GM18858 (cell line): Measurements from ENCODE around the gene PLCZ1.
"Not testable (repeated sequence)": the region's sequence is repeated elsewhere in the genome, so short reads cannot be mapped to it uniquely, and the experiment has no call there.

Experiments used
- ATAC-seq: cut with Tn5 transposase; IDR thresholded peaks from one replicate; pipeline ENCODE4 v1.9.1; 2021; ENCODE audit not compliant: unreplicated experiment

PLCZ1 gene

DNA sequence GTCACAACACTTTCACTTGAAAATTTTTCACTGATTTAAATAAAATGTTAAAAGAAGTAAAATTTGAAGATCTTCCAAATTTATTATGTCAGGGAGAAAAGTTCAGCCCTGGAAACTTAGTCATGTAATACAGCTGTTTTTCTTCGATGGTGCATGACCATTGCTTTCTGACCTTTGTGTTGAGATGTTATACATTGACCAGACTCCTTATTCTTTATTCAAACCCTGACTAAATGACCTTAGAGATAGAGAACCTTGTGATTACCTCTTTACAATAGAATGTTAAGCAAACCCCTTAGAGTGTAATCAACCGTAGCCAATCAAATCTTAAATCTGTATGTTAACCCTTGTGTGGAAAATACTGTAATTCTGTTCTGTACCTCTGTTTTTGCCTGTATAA is 34.5 kb downstream of the PLCZ1 start:
- no peak for ATAC-seq

DNA sequence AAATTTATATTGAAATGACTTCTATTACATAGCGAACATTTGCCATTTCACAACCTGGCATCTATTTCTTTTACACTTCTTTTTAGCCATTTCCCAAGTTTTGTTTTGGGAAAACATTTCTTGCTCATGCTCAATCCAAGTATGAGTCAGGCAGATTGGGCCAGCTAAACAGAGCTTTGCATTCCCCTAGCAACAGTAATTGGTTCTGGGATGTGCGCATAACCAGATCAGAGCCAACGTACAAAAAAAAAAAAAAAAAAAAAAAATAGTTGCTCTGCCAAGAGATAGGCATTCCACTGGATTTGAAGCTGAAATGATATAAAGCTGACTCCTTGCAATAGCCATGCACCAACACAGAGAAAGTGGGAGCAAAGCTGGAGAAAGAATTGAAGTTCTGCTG is 37.5 kb downstream of the PLCZ1 start:
- ATAC-seq: no peak

DNA sequence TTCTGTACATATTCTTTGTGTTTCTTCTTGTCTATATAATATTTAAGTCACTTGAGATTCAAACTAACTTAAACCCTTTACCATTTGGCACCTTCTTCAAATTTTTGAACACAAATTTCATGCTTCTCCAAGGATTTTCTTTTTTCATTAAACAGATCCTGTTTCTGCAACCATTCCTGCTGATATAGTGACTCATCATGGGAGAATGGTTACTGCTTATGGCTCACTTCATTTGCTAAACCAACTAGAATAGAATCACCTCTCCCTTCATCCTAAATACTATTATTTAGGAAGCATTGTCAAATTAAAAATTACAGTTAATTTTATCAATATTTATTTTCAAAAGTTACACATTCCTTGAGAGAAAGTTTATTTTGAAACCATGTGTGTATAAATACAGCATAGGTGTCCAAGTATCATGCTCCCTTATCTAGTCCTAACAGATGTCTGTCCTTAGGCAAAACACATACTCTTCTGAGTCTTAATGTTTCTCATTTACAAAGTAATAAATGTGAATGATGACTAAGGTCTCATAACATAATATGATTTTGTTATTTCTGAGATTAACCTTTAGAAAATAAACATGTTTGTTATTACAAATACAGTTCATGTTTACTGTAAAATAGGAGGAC is 40.7 kb downstream of the PLCZ1 start:
- ATAC-seq: no peak

DNA sequence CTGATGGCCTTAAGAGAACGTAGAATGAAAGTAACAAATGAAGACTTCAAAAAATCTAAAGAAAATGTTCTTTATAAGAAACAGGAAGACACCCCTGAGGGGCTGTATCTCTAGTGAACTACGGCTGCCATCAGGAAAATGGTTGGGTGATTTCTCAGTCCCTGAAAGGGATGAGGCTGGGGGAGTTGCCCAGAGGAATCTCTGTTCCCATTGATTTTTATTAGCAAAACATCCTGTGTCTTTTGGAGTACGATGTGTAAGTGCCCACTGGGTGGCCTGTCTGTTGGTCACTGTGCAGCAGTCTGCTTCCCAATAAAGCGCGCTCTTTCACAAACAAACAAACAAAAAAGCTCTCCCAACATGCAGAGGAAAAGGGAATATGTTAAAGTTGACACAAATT is 43.8 kb downstream of the PLCZ1 start:
- ATAC-seq: not testable (repeated sequence)

DNA sequence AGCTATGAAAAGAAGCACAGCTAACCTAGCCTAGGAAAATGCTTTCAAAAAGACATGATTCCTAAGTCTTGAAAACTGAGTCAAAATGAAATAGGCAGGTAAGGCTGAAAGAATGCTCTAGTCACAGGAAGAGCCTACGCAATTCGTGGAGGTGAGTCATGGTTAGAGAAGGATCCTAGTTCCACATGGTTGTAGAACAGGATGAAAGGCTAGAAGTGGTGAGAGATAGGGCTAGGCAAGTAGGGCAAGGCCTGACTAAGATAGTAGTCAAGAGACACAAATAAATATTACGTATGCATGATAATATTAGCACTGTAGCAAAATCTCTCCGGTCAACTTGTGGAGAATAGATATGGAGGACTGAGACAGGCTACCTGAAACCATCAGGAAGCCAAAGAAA is 47.2 kb downstream of the PLCZ1 start:
- ATAC-seq: no peak

DNA sequence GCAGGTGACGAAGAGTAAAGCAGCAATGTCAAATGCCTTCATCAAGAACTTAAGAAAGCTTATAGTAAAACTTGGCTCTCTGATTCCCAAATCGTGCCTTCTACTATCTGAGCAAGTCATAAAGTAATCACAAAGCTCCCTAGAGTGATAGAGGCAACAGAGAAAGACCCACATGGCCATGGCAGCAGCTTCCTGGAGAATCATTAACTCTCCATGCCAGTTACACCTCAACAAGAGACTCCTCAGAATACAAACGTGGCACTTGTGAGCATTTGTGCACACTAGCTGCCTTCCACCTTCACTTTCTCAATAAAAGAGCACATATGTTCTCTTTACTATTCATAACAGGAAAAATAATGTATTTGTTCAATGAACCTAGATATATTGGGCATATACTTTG is 48.0 kb downstream of the PLCZ1 start:
- ATAC-seq: no peak

DNA sequence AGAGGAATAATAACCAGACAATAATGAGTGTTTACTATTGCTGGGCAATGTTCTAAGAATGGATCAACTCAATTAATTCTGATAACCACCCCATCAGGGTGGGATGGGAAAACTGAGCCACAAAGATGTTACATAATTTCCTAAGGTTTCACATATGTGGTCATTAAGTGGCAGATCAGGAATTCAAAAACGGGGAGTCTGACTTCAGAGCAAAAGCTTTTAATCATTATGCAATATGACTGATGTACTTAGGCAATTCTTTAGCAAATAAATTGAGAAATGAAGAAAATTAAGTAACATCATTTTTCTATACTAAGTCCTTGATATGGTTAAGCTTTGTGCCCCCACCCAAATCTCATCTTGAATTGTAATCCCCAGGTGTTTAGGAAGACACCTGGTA is 53.4 kb downstream of the PLCZ1 start:
- ATAC-seq: no peak

DNA sequence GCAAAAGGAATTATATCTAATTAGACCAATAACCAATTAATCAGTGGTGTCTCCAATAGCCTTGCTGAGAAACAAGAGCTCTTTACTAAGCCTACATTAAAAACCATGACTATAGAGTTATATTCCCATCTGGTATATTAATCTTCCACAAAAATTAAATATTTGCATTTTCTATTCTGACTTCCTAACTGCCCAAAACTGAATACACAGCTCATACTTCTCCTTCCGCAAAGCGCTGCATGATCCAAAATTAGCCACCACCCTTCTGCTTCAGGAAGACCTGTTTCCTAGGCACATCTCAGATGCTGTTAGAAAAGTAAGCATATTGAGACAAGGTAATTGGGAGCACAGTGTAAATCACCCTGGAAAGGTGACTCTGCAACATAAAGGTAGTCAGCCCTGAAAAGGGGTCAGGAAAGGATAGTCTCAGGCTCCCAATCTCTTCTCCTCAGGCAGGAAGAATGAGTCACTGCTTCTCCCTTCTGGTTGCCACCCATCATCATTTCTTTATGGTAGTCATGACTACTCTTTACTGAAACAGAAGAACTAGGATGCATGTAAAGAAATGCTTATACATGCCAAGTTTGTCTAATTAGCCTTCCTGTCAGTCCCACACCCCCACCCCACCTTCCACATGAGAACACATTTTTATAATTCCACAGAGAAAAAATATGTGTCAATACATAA is 54.3 kb downstream of the PLCZ1 start:
- no peak for ATAC-seq

DNA sequence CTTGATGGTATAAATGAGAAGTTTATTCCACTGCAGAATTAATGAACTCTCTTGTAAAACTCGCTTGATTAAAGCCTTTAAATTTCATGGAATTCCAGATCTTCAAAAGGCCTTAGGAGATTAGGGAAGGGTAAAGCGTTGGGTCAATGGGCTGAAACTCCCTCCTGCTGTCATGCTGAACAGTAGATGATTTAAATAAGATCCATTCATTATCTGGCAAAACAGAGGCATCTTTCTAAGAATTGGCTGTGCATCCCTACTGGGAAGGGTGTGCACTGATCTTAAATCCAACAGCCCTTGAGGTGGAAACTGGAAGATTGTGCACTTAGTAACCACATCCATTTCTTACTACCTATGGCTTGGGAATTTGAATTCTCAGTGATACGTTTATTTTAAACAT is 56.0 kb downstream of the PLCZ1 start:
- no peak for ATAC-seq

DNA sequence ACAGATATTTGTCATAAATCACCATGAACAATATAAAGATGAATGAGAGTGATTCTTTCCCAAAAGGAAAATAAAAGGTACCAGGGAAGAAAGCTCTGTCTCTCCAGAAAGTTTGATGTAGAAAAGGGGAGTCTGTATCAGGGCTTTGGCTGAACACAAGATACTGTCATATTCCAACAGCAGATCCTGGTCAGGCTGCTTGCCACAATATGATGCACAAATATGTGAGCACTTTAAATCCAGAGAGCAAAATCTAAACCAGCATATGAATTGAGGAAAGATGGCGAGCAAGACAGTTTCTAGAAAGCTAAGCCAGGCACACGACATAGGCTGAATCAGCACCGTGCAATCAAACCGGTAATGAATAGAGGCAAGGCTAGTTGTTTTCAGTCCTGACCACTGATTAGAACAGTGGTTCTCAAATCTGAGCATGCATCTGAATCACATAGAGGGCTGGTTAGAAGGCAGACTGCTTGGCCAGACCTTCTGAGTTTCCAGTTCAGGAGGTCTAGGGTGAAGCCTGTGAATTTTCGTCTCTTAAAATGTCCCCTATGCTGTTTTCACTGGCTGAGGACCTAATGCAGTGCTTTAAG is 60.7 kb downstream of the PLCZ1 start:
- no peak for ATAC-seq

DNA sequence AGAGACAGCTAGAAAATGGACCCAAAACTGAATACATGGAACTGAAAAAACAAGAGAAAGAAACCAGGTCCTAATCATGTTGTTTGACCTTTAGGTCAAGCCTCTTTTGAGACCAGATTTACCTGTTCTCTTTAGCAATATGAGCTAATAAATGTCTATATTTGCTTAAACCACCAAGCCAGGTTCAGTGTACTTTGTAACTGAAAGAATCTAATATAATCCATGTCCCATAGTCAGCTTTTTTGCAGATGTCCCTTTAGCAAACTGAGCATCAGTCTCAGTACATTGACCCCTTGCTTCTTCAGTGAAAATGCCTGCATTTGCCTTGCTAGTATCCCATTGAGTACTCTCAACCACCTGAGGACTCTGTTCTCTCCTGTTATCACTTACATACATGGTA is 61.7 kb downstream of the PLCZ1 start:
- no peak for ATAC-seq

DNA sequence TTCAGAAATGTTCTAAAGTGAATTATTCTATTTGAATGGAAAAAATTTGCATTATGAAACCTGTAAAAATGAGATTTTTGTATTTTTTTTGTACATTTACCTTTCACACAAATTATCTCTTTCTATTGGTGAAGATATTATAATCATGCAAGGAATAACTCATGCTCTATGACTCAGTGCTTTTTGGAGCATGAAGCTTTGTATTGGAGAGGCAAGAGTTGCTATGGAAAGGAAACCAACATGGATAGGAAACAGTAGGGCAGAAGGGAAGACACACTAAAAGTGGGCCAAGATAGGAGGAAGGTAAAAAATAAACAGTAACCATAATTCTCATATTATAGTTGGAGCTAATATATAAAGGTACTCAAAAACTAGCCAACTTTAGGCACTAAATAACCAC is 79.0 kb downstream of the PLCZ1 start:
- ATAC-seq: no peak

DNA sequence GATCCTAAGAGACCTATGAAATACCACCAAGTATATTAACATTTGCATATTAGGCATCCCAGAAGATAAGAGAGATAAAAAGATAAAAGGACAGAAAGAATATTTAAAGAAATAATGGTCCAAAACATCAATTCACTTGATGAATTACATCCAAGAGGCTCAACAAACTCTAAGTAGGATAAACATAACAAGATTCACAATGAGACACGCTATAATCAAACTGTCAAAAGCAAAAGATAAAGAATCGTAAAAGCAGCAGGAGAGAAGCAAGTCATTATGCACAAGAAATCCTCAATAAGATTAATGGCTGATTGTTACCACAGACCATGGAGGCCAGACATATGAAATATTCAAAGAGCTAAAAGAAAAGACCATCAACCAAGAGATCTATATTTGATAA is 79.6 kb downstream of the PLCZ1 start:
- ATAC-seq: no peak

DNA sequence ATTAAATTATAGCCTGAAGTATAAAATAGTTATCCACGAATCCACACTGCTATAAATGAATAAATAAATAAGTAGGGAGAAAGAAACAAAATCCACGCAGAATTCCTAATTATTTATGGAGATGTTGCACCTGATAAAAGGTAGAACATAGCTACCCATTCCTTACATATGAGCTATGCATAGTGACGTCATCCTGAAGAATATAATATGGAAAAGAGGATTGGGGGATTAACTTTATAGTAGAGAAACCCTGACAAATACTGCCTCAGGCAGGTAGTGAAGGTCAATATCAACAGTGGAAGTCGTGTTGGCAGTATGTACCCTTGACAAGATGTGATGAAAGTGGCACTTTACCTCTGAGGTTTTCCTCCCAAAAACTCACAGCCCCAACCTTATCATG is 82.5 kb downstream of the PLCZ1 start:
- ATAC-seq: no peak

DNA sequence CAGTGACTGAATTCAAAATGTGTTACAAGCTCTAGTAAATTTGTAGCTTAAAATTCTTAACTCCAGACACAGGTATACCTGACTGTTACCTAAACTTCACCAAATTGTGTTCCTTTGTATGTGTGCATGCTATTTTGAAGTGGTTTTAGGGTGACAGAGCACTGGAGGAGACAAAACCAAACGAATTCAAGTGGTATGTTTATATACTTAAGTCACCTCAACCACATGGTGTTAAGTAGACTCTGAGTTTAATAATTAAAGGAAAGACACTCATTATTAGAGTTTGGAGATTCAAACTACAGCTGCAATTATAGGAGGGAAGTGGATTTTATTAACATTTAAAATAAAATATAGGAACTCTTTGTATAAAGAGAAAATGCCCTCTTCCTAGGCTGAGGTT is 84.3 kb downstream of the PLCZ1 start:
- no peak for ATAC-seq

DNA sequence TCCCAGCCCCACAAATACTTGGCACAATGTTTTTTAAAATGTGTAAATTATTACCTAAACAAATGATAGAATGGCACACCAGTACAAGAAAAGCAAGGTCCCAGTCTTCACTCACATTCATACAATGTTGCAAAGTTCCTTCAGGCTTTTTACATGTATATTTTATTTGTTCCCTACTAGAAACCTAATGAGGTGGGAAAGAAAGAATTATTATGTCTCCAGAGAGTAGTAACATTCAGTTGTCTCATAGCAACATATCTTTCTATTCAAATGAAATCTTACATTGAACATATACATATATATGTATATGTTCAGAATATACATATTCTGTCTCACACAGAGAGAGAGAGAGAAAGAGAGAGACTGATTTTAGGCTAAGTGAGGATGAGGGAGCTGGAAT is 85.2 kb downstream of the PLCZ1 start:
- ATAC-seq: no peak

DNA sequence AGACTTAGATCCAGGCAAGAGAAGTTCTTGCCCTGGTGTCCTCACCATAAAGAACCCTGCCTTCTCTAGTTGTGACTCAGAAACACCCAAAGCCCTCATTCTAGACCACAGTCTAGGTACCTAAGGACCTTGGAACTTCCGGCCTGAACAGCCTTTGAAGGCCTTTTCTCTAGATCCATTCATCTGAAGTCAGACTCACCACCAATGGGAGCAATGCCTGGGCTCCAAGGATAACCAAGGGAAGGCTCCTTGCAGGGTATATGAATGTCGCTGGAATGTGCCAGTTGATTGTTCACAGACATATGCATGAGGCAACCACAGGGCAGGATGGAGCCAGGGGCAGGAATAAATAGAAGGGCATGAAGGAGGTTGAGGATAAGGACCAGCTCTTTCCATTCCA is 86.3 kb downstream of the PLCZ1 start:
- no peak for ATAC-seq

DNA sequence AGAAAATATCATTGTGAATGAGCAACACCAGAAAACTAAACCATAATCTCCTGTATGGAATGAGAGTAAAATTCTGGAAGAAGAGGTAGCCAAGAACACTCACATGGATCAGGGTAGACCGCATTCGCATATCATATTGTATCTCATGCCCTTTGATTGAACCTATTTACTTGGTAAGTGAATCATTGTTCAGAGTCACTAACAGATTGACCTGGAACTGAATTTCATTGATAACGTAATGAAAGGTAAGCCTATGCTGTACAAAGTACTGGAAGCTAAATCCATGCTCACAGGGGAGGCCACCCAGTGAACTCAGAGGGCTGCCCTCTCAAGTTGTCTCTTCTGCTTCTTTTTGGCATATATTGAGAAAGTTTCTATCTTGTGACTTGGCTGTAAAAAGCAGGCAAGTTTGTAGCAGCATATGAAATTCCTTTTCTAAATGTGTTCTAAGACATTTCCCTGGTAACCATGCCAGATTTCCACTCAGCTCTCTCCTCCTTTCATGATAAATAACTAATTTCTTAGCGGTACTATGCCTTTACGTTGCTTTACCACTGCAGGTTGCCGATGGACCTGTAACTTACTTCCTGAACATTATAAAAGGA is 91.4 kb downstream of the PLCZ1 start:
- no peak for ATAC-seq

DNA sequence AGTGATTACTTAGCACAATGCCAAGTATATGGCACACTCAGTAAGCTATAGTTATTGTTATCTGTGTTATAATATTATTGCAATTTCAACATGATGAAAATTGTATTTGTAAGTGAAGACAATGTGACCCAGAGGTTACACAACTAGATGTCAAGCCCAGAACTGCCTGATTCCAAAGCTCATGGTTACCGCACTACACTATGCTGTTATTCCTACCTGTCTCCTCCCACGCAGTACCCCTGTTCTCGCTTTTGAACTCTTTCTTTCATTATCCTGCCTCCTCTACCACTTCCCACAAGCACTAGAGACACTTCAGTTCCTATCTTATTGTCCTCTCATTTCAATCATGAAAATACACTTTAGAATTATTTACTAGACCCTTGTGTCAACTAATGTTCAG is 93.2 kb downstream of the PLCZ1 start:
- ATAC-seq: no peak

DNA sequence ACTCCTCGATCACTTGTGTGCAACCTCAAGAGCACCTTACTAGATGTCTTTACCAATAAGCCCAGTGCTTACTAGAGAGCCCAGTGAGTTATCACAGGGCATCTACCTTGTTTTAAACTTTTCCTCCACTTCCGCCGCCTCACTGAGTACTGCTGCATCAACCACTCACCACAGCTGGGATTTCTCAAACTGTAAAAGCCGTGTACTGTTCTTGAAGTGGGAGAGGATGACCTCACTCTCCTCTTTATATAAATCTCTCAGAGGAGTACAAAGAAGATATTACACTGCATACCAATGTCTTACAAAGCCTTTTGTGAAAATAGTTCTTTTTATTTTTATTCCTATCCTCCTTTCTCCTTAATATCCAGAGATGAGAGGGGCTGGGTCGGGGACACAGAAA is 94.1 kb downstream of the PLCZ1 start:
- ATAC-seq: no peak

DNA sequence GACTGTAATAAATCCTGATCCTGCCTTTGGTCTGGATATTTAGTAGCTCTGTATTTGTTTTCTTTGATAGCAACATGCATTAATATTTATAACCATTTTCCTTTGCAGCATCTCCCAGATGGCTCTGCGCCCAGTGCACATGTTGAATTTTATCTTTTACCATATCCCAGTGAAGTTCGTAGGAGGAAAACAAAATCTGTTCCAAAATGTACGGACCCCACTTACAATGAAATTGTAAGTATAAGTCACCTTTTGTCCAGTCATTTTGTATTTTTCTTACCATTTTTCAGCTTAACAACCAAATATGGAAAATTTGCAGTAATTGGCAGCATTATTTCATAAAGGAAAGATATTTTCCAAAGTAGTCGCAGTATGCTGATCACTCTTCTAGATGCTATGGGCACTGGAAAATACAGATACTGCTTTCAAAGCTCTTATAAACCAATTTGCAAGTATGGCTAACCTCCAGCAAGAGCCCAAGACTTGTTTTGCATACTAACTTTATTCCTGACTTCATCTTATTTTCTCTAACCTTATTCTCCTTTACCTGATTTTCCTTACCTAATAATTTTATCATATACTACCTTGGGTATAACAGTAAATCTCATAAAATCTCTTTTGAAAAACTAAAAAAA is 97.4 kb downstream of the PLCZ1 start:
- no peak for ATAC-seq

DNA sequence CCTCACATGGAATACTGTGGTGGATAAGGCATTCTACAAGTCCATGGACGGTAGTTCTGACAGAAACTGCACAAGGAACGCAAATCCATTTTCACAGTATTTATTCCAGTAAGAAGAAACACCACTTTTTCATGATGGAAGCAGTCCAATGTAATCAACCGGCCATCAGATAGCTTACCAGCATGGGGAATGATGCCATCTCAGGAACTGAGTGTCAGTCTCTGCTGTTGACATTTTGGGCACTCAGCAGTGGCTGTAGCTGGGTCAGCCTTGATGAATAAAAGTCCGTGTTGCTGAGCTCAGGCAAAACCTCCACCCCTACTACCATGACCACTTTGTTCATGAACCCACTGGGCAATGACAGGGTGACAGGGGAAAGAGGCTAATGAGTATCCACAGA is 103.4 kb downstream of the PLCZ1 start:
- no peak for ATAC-seq
